ENCODE data around the gene HPS4.

The HPS4 gene

GRCh38 chr22:26476705-26477340 is 6.8 kb downstream of the HPS4 start:
- Histone ChIP-seq H3K4me3 (ENCODE audit: low read length) (no peak overlapping the region), H3K4me1 (ENCODE audit: insufficient read depth, low read length) (peaks cover 26% of the 10 kb centered on the region), H3K36me3 (ENCODE audit: insufficient read depth, low read length) (peaks cover 43% of the 10 kb centered on the region)

DNA sequence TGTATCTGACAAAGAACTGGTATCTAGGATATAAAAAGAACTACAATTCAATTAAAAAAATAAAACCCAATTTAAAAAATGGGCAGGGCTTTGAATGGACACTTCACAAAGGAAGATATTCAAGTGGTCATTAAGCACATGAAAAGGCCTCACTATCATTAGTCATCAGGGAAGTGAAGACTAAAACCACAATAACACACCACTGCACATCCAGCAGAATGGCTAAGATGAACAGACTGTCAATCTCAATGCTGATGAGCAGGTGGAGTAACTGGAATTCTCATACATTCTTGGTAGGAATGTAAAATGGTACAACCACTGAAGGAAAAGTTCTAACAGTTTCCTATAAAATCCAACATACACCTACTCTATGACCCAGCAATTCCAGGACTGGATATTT is 8.9 kb downstream of the HPS4 start:
- H3K4me3 ChIP-seq (ENCODE audit: low read length), result no peak overlapping the region
- no peaks in the 10 kb centered on the region for H3K27me3 ChIP-seq (ENCODE audit: insufficient read depth, low read length)
- peaks cover 8% of the 10 kb centered on the region for H3K4me1 ChIP-seq (ENCODE audit: insufficient read depth, low read length)
- no peak overlapping the region for H2AFZ ChIP-seq (ENCODE audit: low read depth, low read length)
- peaks cover 63% of the 10 kb centered on the region for H3K36me3 ChIP-seq (ENCODE audit: insufficient read depth, low read length)
- H3K9me3 ChIP-seq (ENCODE audit: low read length), result no peaks in the 10 kb centered on the region

More at GRCh38 chr22:26476705-26477340, 6.8 kb downstream of the HPS4 start:
- Histone ChIP-seq H3K9me3 (ENCODE audit: low read length) (no peaks in the 10 kb centered on the region), H2AFZ (ENCODE audit: low read depth, low read length) (no peak overlapping the region), H3K27me3 (ENCODE audit: insufficient read depth, low read length) (no peaks in the 10 kb centered on the region)

- Histone ChIP-seq H3K27me3 (ENCODE audit: insufficient read depth, low read length) (no peaks in the 10 kb centered on the region), H3K4me3 (ENCODE audit: low read length) (no peak overlapping the region), H3K9me3 (ENCODE audit: low read length) (no peaks in the 10 kb centered on the region), H2AFZ (ENCODE audit: low read depth, low read length) (no peak overlapping the region), H3K36me3 (ENCODE audit: insufficient read depth, low read length) (peaks cover 66% of the 10 kb centered on the region), H3K4me1 (ENCODE audit: insufficient read depth, low read length) (no peaks in the 10 kb centered on the region)
Measured at GRCh38 chr22:26471522-26471921, 12.1 kb downstream of the HPS4 start.

- Histone ChIP-seq H3K27me3 (ENCODE audit: insufficient read depth, low read length) (no peaks in the 10 kb centered on the region), H2AFZ (ENCODE audit: low read depth, low read length) (no peak overlapping the region), H3K9me3 (ENCODE audit: low read length) (no peaks in the 10 kb centered on the region), H3K36me3 (ENCODE audit: insufficient read depth, low read length) (peaks cover 73% of the 10 kb centered on the region), H3K4me3 (ENCODE audit: low read length) (no peak overlapping the region), H3K4me1 (ENCODE audit: insufficient read depth, low read length) (no peaks in the 10 kb centered on the region)
Measured at GRCh38 chr22:26470807-26471206, 12.8 kb downstream of the HPS4 start.

- H3K4me1 ChIP-seq (ENCODE audit: insufficient read depth, low read length), result peaks cover 26% of the 10 kb centered on the region
- no peaks in the 10 kb centered on the region for H3K9me3 ChIP-seq (ENCODE audit: low read length)
- H3K27me3 ChIP-seq (ENCODE audit: insufficient read depth, low read length), result no peaks in the 10 kb centered on the region
- no peak overlapping the region for H3K4me3 ChIP-seq (ENCODE audit: low read length)
- H2AFZ ChIP-seq (ENCODE audit: low read depth, low read length), result no peak overlapping the region
- peaks cover 70% of the 10 kb centered on the region for H3K36me3 ChIP-seq (ENCODE audit: insufficient read depth, low read length)
Measured at GRCh38 chr22:26466196-26466595, 17.4 kb downstream of the HPS4 start.

DNA sequence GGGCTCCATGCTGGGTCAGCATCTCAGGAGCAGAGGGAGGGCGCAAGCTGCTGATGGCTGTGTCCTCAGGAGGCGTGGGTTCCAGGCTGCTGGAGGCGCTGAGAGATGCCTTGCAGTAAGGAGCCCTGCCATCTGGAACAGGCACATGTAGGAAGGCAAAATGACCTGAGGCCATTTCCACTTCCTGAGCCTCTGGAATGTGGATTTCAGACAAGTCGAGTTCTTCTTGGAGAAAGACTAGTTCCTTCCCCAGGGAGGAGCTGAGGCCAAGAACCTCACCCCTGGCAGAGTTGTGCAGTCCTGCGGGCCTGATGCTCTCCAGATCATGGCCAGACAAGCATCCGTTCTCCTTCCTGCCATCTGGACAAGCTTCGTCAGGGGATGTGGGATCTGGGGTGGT is 19.3 kb downstream of the HPS4 start:
- Histone ChIP-seq H3K36me3 (ENCODE audit: insufficient read depth, low read length) (peaks cover 65% of the 10 kb centered on the region), H2AFZ (ENCODE audit: low read depth, low read length) (no peak overlapping the region), H3K4me3 (ENCODE audit: low read length) (no peak overlapping the region), H3K27me3 (ENCODE audit: insufficient read depth, low read length) (no peaks in the 10 kb centered on the region), H3K4me1 (ENCODE audit: insufficient read depth, low read length) (peaks cover 30% of the 10 kb centered on the region), H3K9me3 (ENCODE audit: low read length) (no peaks in the 10 kb centered on the region)

DNA sequence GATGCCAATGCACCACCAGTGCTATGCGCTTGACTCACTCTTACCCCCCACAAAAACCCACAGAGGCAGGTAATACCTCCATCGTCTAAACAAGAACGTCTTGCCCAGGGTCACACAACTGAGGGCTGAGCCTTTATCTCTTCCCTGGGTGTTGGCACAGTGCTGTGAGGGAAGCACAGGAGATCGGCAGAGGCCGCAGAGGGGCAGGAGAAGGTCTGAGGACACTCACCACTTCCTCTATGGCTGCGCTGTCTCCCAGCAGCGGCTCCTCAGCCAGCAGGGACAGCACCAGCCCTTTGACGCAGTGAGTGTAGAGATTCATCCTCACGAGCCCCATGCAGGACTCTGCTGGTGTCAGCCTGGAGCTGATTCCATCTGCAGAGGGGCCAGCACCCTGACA is 19.9 kb downstream of the HPS4 start:
- Histone ChIP-seq H3K4me1 (ENCODE audit: insufficient read depth, low read length) (peaks cover 30% of the 10 kb centered on the region), H3K4me3 (ENCODE audit: low read length) (no peak overlapping the region), H3K36me3 (ENCODE audit: insufficient read depth, low read length) (peaks cover 64% of the 10 kb centered on the region), H3K9me3 (ENCODE audit: low read length) (no peaks in the 10 kb centered on the region), H3K27me3 (ENCODE audit: insufficient read depth, low read length) (no peaks in the 10 kb centered on the region), H2AFZ (ENCODE audit: low read depth, low read length) (no peak overlapping the region)

GRCh38 chr22:26463101-26463661 is 20.4 kb downstream of the HPS4 start:
- Histone ChIP-seq H3K4me3 (ENCODE audit: low read length) (no peak overlapping the region), H3K36me3 (ENCODE audit: insufficient read depth, low read length) (peaks cover 63% of the 10 kb centered on the region), H2AFZ (ENCODE audit: low read depth, low read length) (no peak overlapping the region), H3K27me3 (ENCODE audit: insufficient read depth, low read length) (no peaks in the 10 kb centered on the region), H3K9me3 (ENCODE audit: low read length) (no peaks in the 10 kb centered on the region), H3K4me1 (ENCODE audit: insufficient read depth, low read length) (peaks cover 30% of the 10 kb centered on the region)

GRCh38 chr22:26462641-26463040 is 20.9 kb downstream of the HPS4 start:
- Histone ChIP-seq H3K4me1 (ENCODE audit: insufficient read depth, low read length) (peaks cover 30% of the 10 kb centered on the region), H3K9me3 (ENCODE audit: low read length) (no peaks in the 10 kb centered on the region), H3K36me3 (ENCODE audit: insufficient read depth, low read length) (peaks cover 66% of the 10 kb centered on the region), H3K4me3 (ENCODE audit: low read length) (no peak overlapping the region), H2AFZ (ENCODE audit: low read depth, low read length) (no peak overlapping the region), H3K27me3 (ENCODE audit: insufficient read depth, low read length) (no peaks in the 10 kb centered on the region)

GRCh38 chr22:26462051-26462450 is 21.5 kb downstream of the HPS4 start:
- Histone ChIP-seq H3K9me3 (ENCODE audit: low read length) (no peaks in the 10 kb centered on the region), H3K4me3 (ENCODE audit: low read length) (no peak overlapping the region), H3K36me3 (ENCODE audit: insufficient read depth, low read length) (peaks cover 66% of the 10 kb centered on the region), H2AFZ (ENCODE audit: low read depth, low read length) (no peak overlapping the region), H3K27me3 (ENCODE audit: insufficient read depth, low read length) (no peaks in the 10 kb centered on the region), H3K4me1 (ENCODE audit: insufficient read depth, low read length) (peaks cover 30% of the 10 kb centered on the region)

GRCh38 chr22:26461188-26461810 is 22.3 kb downstream of the HPS4 start:
- no peaks in the 10 kb centered on the region for H3K27me3 ChIP-seq (ENCODE audit: insufficient read depth, low read length)
- H3K4me1 ChIP-seq (ENCODE audit: insufficient read depth, low read length), result peaks cover 30% of the 10 kb centered on the region
- peaks cover 60% of the 10 kb centered on the region for H3K36me3 ChIP-seq (ENCODE audit: insufficient read depth, low read length)
- H3K4me3 ChIP-seq (ENCODE audit: low read length), result no peak overlapping the region
- no peak overlapping the region for H2AFZ ChIP-seq (ENCODE audit: low read depth, low read length)
- H3K9me3 ChIP-seq (ENCODE audit: low read length), result no peaks in the 10 kb centered on the region

GRCh38 chr22:26460202-26460601 is 23.4 kb downstream of the HPS4 start:
- Histone ChIP-seq H3K4me3 (ENCODE audit: low read length) (no peak overlapping the region), H3K4me1 (ENCODE audit: insufficient read depth, low read length) (peaks cover 30% of the 10 kb centered on the region), H3K36me3 (ENCODE audit: insufficient read depth, low read length) (peaks cover 54% of the 10 kb centered on the region), H3K9me3 (ENCODE audit: low read length) (peaks cover 3% of the 10 kb centered on the region), H2AFZ (ENCODE audit: low read depth, low read length) (no peak overlapping the region), H3K27me3 (ENCODE audit: insufficient read depth, low read length) (no peaks in the 10 kb centered on the region)

- peaks cover 49% of the 10 kb centered on the region for H3K36me3 ChIP-seq (ENCODE audit: insufficient read depth, low read length)
- peaks cover 3% of the 10 kb centered on the region for H3K9me3 ChIP-seq (ENCODE audit: low read length)
- no peaks in the 10 kb centered on the region for H3K27me3 ChIP-seq (ENCODE audit: insufficient read depth, low read length)
- H3K4me3 ChIP-seq (ENCODE audit: low read length), result no peak overlapping the region
- H2AFZ ChIP-seq (ENCODE audit: low read depth, low read length), result no peak overlapping the region
- peaks cover 16% of the 10 kb centered on the region for H3K4me1 ChIP-seq (ENCODE audit: insufficient read depth, low read length)
Measured at GRCh38 chr22:26457661-26458272, 25.8 kb downstream of the HPS4 start.

All from neuron (in vitro differentiated cells).